ENCODE measurements around the gene DPEP2NB.
"Not testable (repeated sequence)": the region's sequence is repeated elsewhere in the genome, so short reads cannot be mapped to it uniquely, and the experiment has no call there.

Gene DPEP2NB

GRCh38 chr16:67988675-67989074, 27.0 kb downstream of the DPEP2NB start:
- Mint-ChIP-seq H3K4me3 (no peak overlapping the region), H3K27me3 (no peaks in the 10 kb centered on the region), H3K9me3 (no peaks in the 10 kb centered on the region), H3K27ac (no peak overlapping the region), H3K4me1 (peaks cover 28% of the 10 kb centered on the region), H3K36me3 (no peaks in the 10 kb centered on the region)
- CTCF ChIA-PET, result interaction anchor here (1.5 to 8.2 kb wide), 3 partner anchors 10 to 52 kb away, joined by 5 to 61 read pairs (median 8); partner anchors contain the start of gene DPEP2
- no peak for DNase-seq

GRCh38 chr16:67987460-67988160, 28.1 kb downstream of the DPEP2NB start:
- no peaks in the 10 kb centered on the region for H3K9me3 Mint-ChIP-seq
- peaks cover 31% of the 10 kb centered on the region for H3K4me1 Mint-ChIP-seq
- H3K36me3 Mint-ChIP-seq, result no peaks in the 10 kb centered on the region
- H3K27ac Mint-ChIP-seq, result no peak overlapping the region
- no peaks in the 10 kb centered on the region for H3K27me3 Mint-ChIP-seq
- H3K4me3 Mint-ChIP-seq, result no peak overlapping the region
- no peak for DNase-seq
- CTCF ChIA-PET, result interaction anchor here (3.1 to 8.2 kb wide), 2 partner anchors 11 to 53 kb away, joined by 8 to 61 read pairs; partner anchors contain the start of gene DPEP2

- no peaks in the 10 kb centered on the region for H3K27me3 Mint-ChIP-seq
- H3K36me3 Mint-ChIP-seq, result no peaks in the 10 kb centered on the region
- H3K27ac Mint-ChIP-seq, result no peak overlapping the region
- H3K9me3 Mint-ChIP-seq, result no peaks in the 10 kb centered on the region
- H3K4me3 Mint-ChIP-seq, result no peak overlapping the region
- H3K4me1 Mint-ChIP-seq, result peaks cover 27% of the 10 kb centered on the region
- DNase-seq, result no peak
- CTCF ChIA-PET, result no interaction called here
These were observed 28.8 kb downstream of the DPEP2NB start for GRCh38 chr16:67986949-67987348.

- H3K36me3 Mint-ChIP-seq, result no peaks in the 10 kb centered on the region
- no peak overlapping the region for H3K4me3 Mint-ChIP-seq
- no peak for DNase-seq
- H3K27me3 Mint-ChIP-seq, result peaks cover 20% of the 10 kb centered on the region
- H3K4me1 Mint-ChIP-seq, result peaks cover 26% of the 10 kb centered on the region
- H3K9me3 Mint-ChIP-seq, result no peaks in the 10 kb centered on the region
- no peak overlapping the region for H3K27ac Mint-ChIP-seq
- CTCF ChIA-PET, result interaction anchor here (1.1 to 2.1 kb wide), 6 partner anchors 12 to 98 kb away, joined by 3 to 8 read pairs (median 4); partner anchors contain the start of genes NRN1L and PSMB10
These were observed 33.6 kb downstream of the DPEP2NB start for GRCh38 chr16:67982011-67982696.

- no peak for DNase-seq
- CTCF ChIA-PET, result interaction anchor here (0.8 to 2.1 kb wide), 7 partner anchors 10 to 159 kb away, joined by 3 to 8 read pairs (median 3); no protein-coding TSS in a partner anchor
- H3K4me1 Mint-ChIP-seq, result peaks cover 26% of the 10 kb centered on the region
- H3K9me3 Mint-ChIP-seq, result no peaks in the 10 kb centered on the region
- peaks cover 40% of the 10 kb centered on the region for H3K27me3 Mint-ChIP-seq
- no peaks in the 10 kb centered on the region for H3K36me3 Mint-ChIP-seq
- H3K4me3 Mint-ChIP-seq, result no peak within 1 kb of the TSS
- H3K27ac Mint-ChIP-seq, result no peak within 1 kb of the TSS
These were observed 35.6 kb downstream of the DPEP2NB start, which contains the start of gene DPEP3 for GRCh38 chr16:67979955-67980678. Gene DPEP3, minus strand, starts transcription at chr16:67980499. Its CDS starts 119 bp downstream, at chr16:67980380.

GRCh38 chr16:67977469-67978227, 38.1 kb downstream of the DPEP2NB start:
- Mint-ChIP-seq H3K27ac (no peak overlapping the region), H3K9me3 (no peaks in the 10 kb centered on the region), H3K4me1 (peaks cover under 1% of the 10 kb centered on the region), H3K36me3 (no peaks in the 10 kb centered on the region), H3K27me3 (peaks cover 52% of the 10 kb centered on the region), H3K4me3 (no peak overlapping the region)
- no peak for DNase-seq
- CTCF ChIA-PET, result interaction anchor here (0.9 to 1.4 kb wide), 2 partner anchors 8 to 16 kb away, joined by 3 read pairs; no protein-coding TSS in a partner anchor

- CTCF ChIA-PET, result interaction anchor here (1.4 kb wide), 1 partner anchor 8 kb away, joined by 3 read pairs; no protein-coding TSS in a partner anchor
- H3K4me1 Mint-ChIP-seq, result no peaks in the 10 kb centered on the region
- H3K27me3 Mint-ChIP-seq, result peaks cover 59% of the 10 kb centered on the region
- no peak overlapping the region for H3K27ac Mint-ChIP-seq
- no peak for DNase-seq
- H3K9me3 Mint-ChIP-seq, result no peaks in the 10 kb centered on the region
- no peaks in the 10 kb centered on the region for H3K36me3 Mint-ChIP-seq
- no peak overlapping the region for H3K4me3 Mint-ChIP-seq
These were observed 38.7 kb downstream of the DPEP2NB start for GRCh38 chr16:67977005-67977404.

- no peaks in the 10 kb centered on the region for H3K36me3 Mint-ChIP-seq
- CTCF ChIA-PET, result no interaction called here
- peak overlapping the region; percentile 45 for H3K27ac Mint-ChIP-seq
- no peaks in the 10 kb centered on the region for H3K9me3 Mint-ChIP-seq
- no peaks in the 10 kb centered on the region for H3K4me1 Mint-ChIP-seq
- no peak for DNase-seq
- no peak overlapping the region for H3K4me3 Mint-ChIP-seq
- peaks cover 64% of the 10 kb centered on the region for H3K27me3 Mint-ChIP-seq
These were observed 39.5 kb downstream of the DPEP2NB start for GRCh38 chr16:67976205-67976604.

GRCh38 chr16:67975321-67976105, 40.2 kb downstream of the DPEP2NB start:
- H3K4me1 Mint-ChIP-seq, result no peaks in the 10 kb centered on the region
- CTCF ChIA-PET, result interaction anchor here (1.1 kb wide), 1 partner anchor 66 kb away, joined by 6 read pairs; no protein-coding TSS in a partner anchor

GRCh38 chr16:67972285-67972684, 43.4 kb downstream of the DPEP2NB start:
- H3K27ac Mint-ChIP-seq, H3K9me3 Mint-ChIP-seq, DNase-seq, H3K36me3 Mint-ChIP-seq, H3K4me3 Mint-ChIP-seq, CTCF ChIA-PET: not testable (repeated sequence)
- peaks cover 15% of the 10 kb centered on the region for H3K4me1 Mint-ChIP-seq
- H3K27me3 Mint-ChIP-seq, result peaks cover 53% of the 10 kb centered on the region

More at GRCh38 chr16:67975321-67976105, 40.2 kb downstream of the DPEP2NB start:
- Mint-ChIP-seq H3K36me3 (no peaks in the 10 kb centered on the region), H3K9me3 (no peaks in the 10 kb centered on the region), H3K27ac (no peak overlapping the region), H3K4me3 (no peak overlapping the region), H3K27me3 (peaks cover 71% of the 10 kb centered on the region)
- no peak for DNase-seq

GRCh38 chr16:67971111-67971510, 44.6 kb downstream of the DPEP2NB start:
- no peak for DNase-seq
- Mint-ChIP-seq H3K27me3 (peaks cover 41% of the 10 kb centered on the region), H3K4me1 (peaks cover 27% of the 10 kb centered on the region), H3K27ac (no peak overlapping the region), H3K4me3 (peak overlapping the region; percentile 26), H3K36me3 (no peaks in the 10 kb centered on the region), H3K9me3 (no peaks in the 10 kb centered on the region)
- CTCF ChIA-PET, result no interaction called here

- Mint-ChIP-seq H3K36me3 (no peaks in the 10 kb centered on the region), H3K4me3 (peak overlapping the region; percentile 100), H3K9me3 (no peaks in the 10 kb centered on the region), H3K4me1 (peaks cover 33% of the 10 kb centered on the region), H3K27me3 (peaks cover 25% of the 10 kb centered on the region), H3K27ac (peak overlapping the region; percentile 93)
- peak; percentile 41 for DNase-seq
- CTCF ChIA-PET, result interaction anchor here (0.8 to 1.4 kb wide), 3 partner anchors 8 to 71 kb away, joined by 3 to 5 read pairs (median 3); partner anchors contain the start of genes DDX28 and DUS2
These were observed 46.3 kb downstream of the DPEP2NB start for GRCh38 chr16:67969254-67970039.

Measured in activated naive CD4-positive, alpha-beta T cell treated with anti-CD3 and anti-CD28 coated beads, Interleukin-2, amount 10 ng/mL, durations not matched to agents 7 days and 5 days (primary cell).